Measurements from ENCODE around the gene NHERF2. TPM values are rescaled to one million over a fixed set of nuclear protein-coding genes. Genes with fewer than 3 reads are reported as not detected.
A peak's percentile ranks its signal among the peaks of the same experiment; 100 is the strongest.

The NHERF2 gene
- total and polyA plus RNA-seq, 2 of the 4 experiments (the other 2 are of a cell fraction), result 18.6 to 77.8 TPM

- H3K9me3 ChIP-seq (ENCODE audit: control insufficient read depth, insufficient read depth, low read length), result no peaks in the 10 kb centered on the region
- peak overlapping the region; percentile 47; the same call in 1 of the 2 replicates for H2BK120ac ChIP-seq (ENCODE audit: low read depth, low read length)
- ChIA-PET CTCF (no interaction called here), POLR2A (ENCODE audit: unreplicated experiment) (no interaction called here)
- no peaks in the 10 kb centered on the region; the same call in none of the 2 replicates for H4K20me1 ChIP-seq (ENCODE audit: insufficient read depth, low read length)
- peak overlapping the region; percentile 33 for H3K27ac ChIP-seq (ENCODE audit: insufficient read depth, low read length)
- H3K56ac ChIP-seq (ENCODE audit: extremely low read depth, insufficient read depth, low read length), result no peak overlapping the region
- H3K36me3 ChIP-seq (ENCODE audit: control insufficient read depth, insufficient read depth, low read length), result peaks cover 11% of the 10 kb centered on the region; the same call in 1 of the 2 replicates
- no peaks in the 10 kb centered on the region for H3K27me3 ChIP-seq (ENCODE audit: control insufficient read depth, insufficient read depth, low read length)
- dilution Hi-C loops (cut with HindIII; ENCODE audit: low sequenced_read_pairs, unreplicated experiment), result no loop called here
- H3K14ac ChIP-seq (replicated peaks; ENCODE audit: low read depth, low read length), result no peak overlapping the region; the same call in none of the 2 replicates
- no peak overlapping the region; the same call in 1 of the 2 replicates for H4K5ac ChIP-seq (ENCODE audit: low read depth, low read length)
- BruUV-seq (replicated peaks), result no TSS peak
- H2AK5ac ChIP-seq (ENCODE audit: low read depth, low read length), result peak overlapping the region; percentile 92
- peak overlapping the region; percentile 63 for H4K91ac ChIP-seq (ENCODE audit: insufficient read depth, low read depth, low read length)
- no peak overlapping the region for H3K18ac ChIP-seq (ENCODE audit: low read depth, low read length)
- H2BK5ac ChIP-seq (ENCODE audit: low read depth, low read length, poor library complexity, severe bottlenecking), result peak overlapping the region; percentile 60
- H2BK20ac ChIP-seq (ENCODE audit: low read depth, low read length), result no peak overlapping the region
- peak overlapping the region; percentile 23 for H2AK9ac ChIP-seq (replicated peaks; ENCODE audit: low read depth, low read length, poor library complexity)
- in situ Hi-C loops (cut with MboI; ENCODE audit: low sequenced_read_pairs), result no loop called here
- H3K4ac ChIP-seq (ENCODE audit: low read depth, low read length), result peak overlapping the region; percentile 80
- H3K9me1 ChIP-seq (ENCODE audit: insufficient read depth, low read length), result peaks cover 10% of the 10 kb centered on the region
- no peak overlapping the region for H3K9ac ChIP-seq (ENCODE audit: low read depth, low read length)
- TF ChIP-seq NFE2L2 (IDR thresholded peaks at IDR 0.05; ENCODE audit: low read depth, low read length), result no peak
- TF ChIP-seq CEBPB (IDR thresholded peaks at IDR 0.05; ENCODE audit: low read depth, low read length), result no peak
- no peak for TF ChIP-seq MAZ (IDR thresholded peaks at IDR 0.05; ENCODE audit: borderline replicate concordance, low read depth, low read length)
- no peak for TF ChIP-seq SMC3 (IDR thresholded peaks at IDR 0.05; ENCODE audit: low read depth, low read length)
- TF ChIP-seq BHLHE40 (IDR thresholded peaks at IDR 0.05; ENCODE audit: low read depth, low read length), result no peak
- no peak for ATAC-seq (ENCODE audit: low read depth)
- peak overlapping the region in 1 of 2 experiments; percentile 42; a peak in 3 of 4 replicates for H4K8ac ChIP-seq (ENCODE audit: low read depth in 2 of 2, low read length in 2 of 2)
- H3K4me2 ChIP-seq (ENCODE audit: low read depth, low read length), result no peak overlapping the region
- peaks cover 13% of the 10 kb centered on the region for H3K4me1 ChIP-seq (ENCODE audit: control insufficient read depth, insufficient read depth, low read length)
- WGBS, 2 experiments (ENCODE audit: extremely low coverage in 2 of 2, insufficient read length in 1 of 2), result 93% methylated on average over 3 of the region's 21 CpGs; no CpG with 5 or more reads in 1 of the 2 experiments
- no peak overlapping the region for H3K4me3 ChIP-seq (ENCODE audit: insufficient read depth, low read depth, low read length)
- DNase-seq, result no peak
- peaks cover 21 to 46% of the 10 kb centered on the region in 2 experiments for H3K79me1 ChIP-seq (ENCODE audit: low read depth in 1 of 2, low read length in 2 of 2)
- H2AFZ ChIP-seq (replicated peaks; ENCODE audit: low read length, poor library complexity), result no peak overlapping the region
- no peak overlapping the region; the same call in 2 of the 3 replicates for H2BK15ac ChIP-seq (ENCODE audit: low read depth, low read length)
- intact Hi-C loops (cut with micrococcal nuclease), result no loop called here
- H3K23ac ChIP-seq (ENCODE audit: low read depth, low read length), result peak overlapping the region; percentile 45; the same call in 1 of the 2 replicates
Observed at GRCh38 chr16:2045965-2046892, 19.5 kb downstream of the NHERF2 start.
